ENCODE results near the gene STAT6. TPM values are rescaled to one million over a fixed set of nuclear protein-coding genes. Genes with fewer than 3 reads are reported as not detected.

STAT6 gene
- total and polyA plus RNA-seq, 2 of the 8 experiments (the other 6 are each of a cell fraction or from before 2014, with no cell fraction given): 32.9 to 38.7 TPM

DNA sequence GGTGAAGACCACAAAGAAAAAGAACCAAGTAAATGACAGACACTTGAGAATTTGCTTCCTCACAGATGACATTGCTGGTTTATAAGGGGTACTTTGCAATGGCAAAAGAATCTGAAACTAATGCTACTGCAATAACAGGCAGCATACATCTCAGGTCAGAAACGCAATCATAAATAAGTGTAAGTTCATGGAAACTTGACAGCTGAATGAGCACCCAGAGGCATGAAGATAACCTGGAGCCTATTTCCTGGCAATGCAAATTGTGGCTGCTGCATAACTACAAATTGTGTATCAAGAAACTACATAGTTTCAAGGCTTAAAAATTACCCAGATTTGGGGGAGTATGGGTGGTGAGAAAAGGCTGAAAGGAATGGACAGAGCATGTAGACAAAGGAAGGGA, 52.7 kb downstream of the STAT6 start:
- Histone ChIP-seq H3K18ac (ENCODE audit: extremely low read depth, low read length) (no peak overlapping the region), H3K79me2 (ENCODE audit: control insufficient read depth in 1 of 2, insufficient read depth in 2 of 2, low read length in 2 of 2) (no peaks in the 10 kb centered on the region), H2BK120ac (replicated peaks; ENCODE audit: low read depth, low read length) (no peak overlapping the region), H3K4ac (replicated peaks; ENCODE audit: insufficient read length, low read depth, low read length) (no peak overlapping the region), H3K9ac (replicated peaks in 1 of 4; ENCODE audit: extremely low read depth in 1 of 4, low read depth in 3 of 4, low read length in 3 of 4) (no peak overlapping the region), H2BK12ac (ENCODE audit: low read depth, low read length) (no peak overlapping the region), H3K4me3 (ENCODE audit: extremely low read depth in 1 of 4, insufficient read depth in 2 of 4, low read depth in 3 of 4, low read length in 4 of 4) (no peak overlapping the region), H3K27ac (ENCODE audit: low read depth, low read length) (no peak overlapping the region), H4K20me1 (replicated peaks in 1 of 2; ENCODE audit: control insufficient read depth in 1 of 2, insufficient read depth in 2 of 2, low read length in 2 of 2) (no peaks in the 10 kb centered on the region), H3K14ac (ENCODE audit: insufficient read length) (no peak overlapping the region), H4K8ac (ENCODE audit: extremely low read depth, insufficient read depth, low read length) (no peak overlapping the region), H2AFZ (ENCODE audit: low read length) (no peak overlapping the region), H4K5ac (ENCODE audit: insufficient read length, low read depth, low read length) (no peak overlapping the region), H3K36me3 (ENCODE audit: control insufficient read depth in 2 of 4, insufficient read depth in 4 of 4, low read length in 3 of 4) (peaks cover 18 to 76% (median 51%) of the 10 kb centered on the region in 4 experiments), H3K56ac (replicated peaks; ENCODE audit: insufficient read length, low read depth, low read length) (no peak overlapping the region), H3K4me1 (replicated peaks in 1 of 4; ENCODE audit: control insufficient read depth in 3 of 4, insufficient read depth in 4 of 4, low read length in 3 of 4) (no peaks in the 10 kb centered on the region), H3K23ac (ENCODE audit: insufficient read length) (no peak overlapping the region), H2BK5ac (ENCODE audit: low read depth, low read length) (no peak overlapping the region), H4K91ac (replicated peaks; ENCODE audit: insufficient read length, low read length) (no peak overlapping the region), H3K23me2 (ENCODE audit: low read depth, low read length) (no peaks in the 10 kb centered on the region), H3K4me2 (ENCODE audit: insufficient read depth in 1 of 2, low read depth in 2 of 2, low read length in 2 of 2) (no peak overlapping the region), H2BK15ac (ENCODE audit: low read length) (no peak overlapping the region), H2AK5ac (ENCODE audit: low read depth, low read length) (no peak overlapping the region), H3K79me1 (ENCODE audit: low read depth, low read length) (no peaks in the 10 kb centered on the region), H3K27me3 (replicated peaks in 1 of 4; ENCODE audit: control insufficient read depth in 3 of 4, extremely low read depth in 1 of 4, insufficient read depth in 3 of 4, low read length in 3 of 4) (no peaks in the 10 kb centered on the region), H2BK20ac (ENCODE audit: low read length) (no peak overlapping the region), H3K9me3 (ENCODE audit: insufficient read depth in 2 of 2, low read depth in 1 of 2, low read length in 1 of 2) (no peaks in the 10 kb centered on the region)
- POLR2A ChIA-PET (ENCODE audit: partially characterized antibody): interaction anchor here (1.5 kb wide), 1 partner anchor 11 kb away, joined by 3 read pairs; no protein-coding TSS in a partner anchor
- no peak for DNase-seq (ENCODE audit: low read depth in 1 of 2, low spot score in 2 of 2)
- 91% methylated on average over 1 of the region's 1 CpG; no CpG with 5 or more reads in 1 of the 2 experiments for WGBS, 2 experiments (ENCODE audit: extremely low coverage in 1 of 2, insufficient coverage in 1 of 2, insufficient read length in 1 of 2, insufficient replicate concordance in 2 of 2, low coverage in 1 of 2, low lambda C conversion rate in 2 of 2, missing lambda C conversion rate in 1 of 2)
- CTCF ChIA-PET (ENCODE audit: partially characterized antibody): interaction anchor here (0.6 to 8.1 kb wide), 10 partner anchors 9 to 325 kb away, joined by 3 to 77 read pairs (median 5); partner anchors contain the start of genes MYO1A, STAT6 and TAC3
- no peak for FAIRE-seq
- no peak for TF ChIP-seq JUND (IDR thresholded peaks at IDR 0.05; ENCODE audit: low read length)
- no peak for TF ChIP-seq RAD21 (IDR thresholded peaks at IDR 0.05 in 1 of 2, conservative IDR thresholded peaks at IDR 0.05 in 1 of 2; ENCODE audit: low read depth in 2 of 2, low read length in 2 of 2)
- TF ChIP-seq, protein P1, sequence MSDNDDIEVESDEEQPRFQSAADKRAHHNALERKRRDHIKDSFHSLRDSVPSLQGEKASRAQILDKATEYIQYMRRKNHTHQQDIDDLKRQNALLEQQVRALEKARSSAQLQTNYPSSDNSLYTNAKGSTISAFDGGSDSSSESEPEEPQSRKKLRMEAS (IDR thresholded peaks at IDR 0.05): no peak
- no peak for TF ChIP-seq KDM5A (IDR thresholded peaks at IDR 0.05; ENCODE audit: low read length)
- TF ChIP-seq BRCA1 (IDR thresholded peaks at IDR 0.05; ENCODE audit: low read depth, low read length): no peak
- TF ChIP-seq, protein P2, sequence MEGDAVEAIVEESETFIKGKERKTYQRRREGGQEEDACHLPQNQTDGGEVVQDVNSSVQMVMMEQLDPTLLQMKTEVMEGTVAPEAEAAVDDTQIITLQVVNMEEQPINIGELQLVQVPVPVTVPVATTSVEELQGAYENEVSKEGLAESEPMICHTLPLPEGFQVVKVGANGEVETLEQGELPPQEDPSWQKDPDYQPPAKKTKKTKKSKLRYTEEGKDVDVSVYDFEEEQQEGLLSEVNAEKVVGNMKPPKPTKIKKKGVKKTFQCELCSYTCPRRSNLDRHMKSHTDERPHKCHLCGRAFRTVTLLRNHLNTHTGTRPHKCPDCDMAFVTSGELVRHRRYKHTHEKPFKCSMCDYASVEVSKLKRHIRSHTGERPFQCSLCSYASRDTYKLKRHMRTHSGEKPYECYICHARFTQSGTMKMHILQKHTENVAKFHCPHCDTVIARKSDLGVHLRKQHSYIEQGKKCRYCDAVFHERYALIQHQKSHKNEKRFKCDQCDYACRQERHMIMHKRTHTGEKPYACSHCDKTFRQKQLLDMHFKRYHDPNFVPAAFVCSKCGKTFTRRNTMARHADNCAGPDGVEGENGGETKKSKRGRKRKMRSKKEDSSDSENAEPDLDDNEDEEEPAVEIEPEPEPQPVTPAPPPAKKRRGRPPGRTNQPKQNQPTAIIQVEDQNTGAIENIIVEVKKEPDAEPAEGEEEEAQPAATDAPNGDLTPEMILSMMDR (IDR thresholded peaks at IDR 0.05; ENCODE audit: control extremely low read depth in 1 of 3, insufficient read depth in 1 of 3, low read depth in 1 of 3, low read length in 3 of 3): no peak
- TF ChIP-seq POLR2A (IDR thresholded peaks at IDR 0.05; ENCODE audit: control extremely low read depth in 1 of 2, low read depth in 2 of 2, low read length in 2 of 2): no peak
- no peak for TF ChIP-seq KDM1A (IDR thresholded peaks at IDR 0.05; ENCODE audit: borderline replicate concordance, low read length)
- TF ChIP-seq SAP30 (IDR thresholded peaks at IDR 0.05; ENCODE audit: insufficient read depth, insufficient replicate concordance, low read length): no peak
- TF ChIP-seq YY1 (IDR thresholded peaks at IDR 0.05; ENCODE audit: low read depth, low read length): no peak
- TF ChIP-seq NRF1 (IDR thresholded peaks at IDR 0.05; ENCODE audit: low read depth, low read length): no peak

Measured in H1 (cell line).